Stimulated activated memory B cell treated with anti-CD40 and anti-IgM and Interleukin-4, amounts not matched to agents 10 μg/mL and 1 μg/mL and 100 μg/mL, for 72 hours (primary cell): ENCODE data around the gene SLC5A5.
"Not testable (repeated sequence)": the region's sequence is repeated elsewhere in the genome, so short reads cannot be mapped to it uniquely, and the experiment has no call there.

Experiments
- ATAC-seq: fragments of 150-1000 bp; cut with Tn5 transposase; 2 replicates; pipeline ENCODE4 v1.10.0; 2021
- H3K27ac Mint-ChIP-seq: one replicate; pipeline ENCODE4 v1.8.0; 2022; ENCODE audit warnings: mild to moderate bottlenecking, mixed read lengths
- H3K27me3 Mint-ChIP-seq: one replicate; pipeline ENCODE4 v1.8.0; 2022; ENCODE audit warnings: mixed read lengths
- H3K36me3 Mint-ChIP-seq: one replicate; pipeline ENCODE4 v1.8.0; 2022; ENCODE audit warnings: mixed read lengths
- H3K4me1 Mint-ChIP-seq: one replicate; pipeline ENCODE4 v1.8.0; 2022; ENCODE audit warnings: mixed read lengths
- H3K4me3 Mint-ChIP-seq: one replicate; pipeline ENCODE4 v1.8.0; 2022; ENCODE audit warnings: mild to moderate bottlenecking, moderate library complexity, mixed read lengths
- H3K9me3 Mint-ChIP-seq: one replicate; pipeline ENCODE4 v1.8.0; 2022; ENCODE audit warnings: mixed read lengths

SLC5A5 gene

DNA sequence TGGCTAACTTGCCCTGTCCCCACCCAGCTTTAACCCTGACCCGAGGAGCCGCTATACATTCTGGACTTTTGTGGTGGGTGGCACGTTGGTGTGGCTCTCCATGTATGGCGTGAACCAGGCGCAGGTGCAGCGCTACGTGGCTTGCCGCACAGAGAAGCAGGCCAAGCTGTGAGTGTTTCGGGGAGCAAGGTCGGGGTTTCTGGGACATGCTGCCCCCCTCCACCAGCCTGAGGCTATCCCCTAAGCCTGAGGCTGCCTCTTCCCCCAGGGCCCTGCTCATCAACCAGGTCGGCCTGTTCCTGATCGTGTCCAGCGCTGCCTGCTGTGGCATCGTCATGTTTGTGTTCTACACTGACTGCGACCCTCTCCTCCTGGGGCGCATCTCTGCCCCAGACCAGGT, 6.0 kb downstream of the SLC5A5 start:
- Mint-ChIP-seq H3K4me1 (peaks cover 3% of the 10 kb centered on the region), H3K9me3 (no peaks in the 10 kb centered on the region), H3K27ac (no peak overlapping the region), H3K27me3 (peaks cover 3% of the 10 kb centered on the region), H3K4me3 (no peak overlapping the region), H3K36me3 (no peaks in the 10 kb centered on the region)
- no peak for ATAC-seq

- no peaks in the 10 kb centered on the region for H3K27me3 Mint-ChIP-seq
- peak; percentile 54 for ATAC-seq
- H3K4me3 Mint-ChIP-seq: no peak overlapping the region
- H3K9me3 Mint-ChIP-seq: no peaks in the 10 kb centered on the region
- H3K4me1 Mint-ChIP-seq: peaks cover 9% of the 10 kb centered on the region
- no peaks in the 10 kb centered on the region for H3K36me3 Mint-ChIP-seq
- no peak overlapping the region for H3K27ac Mint-ChIP-seq
Observed at GRCh38 chr19:17879466-17879865, 7.7 kb downstream of the SLC5A5 start.

- Mint-ChIP-seq H3K9me3 (no peaks in the 10 kb centered on the region), H3K36me3 (no peaks in the 10 kb centered on the region), H3K27ac (no peak overlapping the region), H3K4me3 (no peak overlapping the region), H3K27me3 (no peaks in the 10 kb centered on the region), H3K4me1 (peaks cover 25% of the 10 kb centered on the region)
- ATAC-seq: no peak
Observed at GRCh38 chr19:17881701-17882100, 10.0 kb downstream of the SLC5A5 start.

DNA sequence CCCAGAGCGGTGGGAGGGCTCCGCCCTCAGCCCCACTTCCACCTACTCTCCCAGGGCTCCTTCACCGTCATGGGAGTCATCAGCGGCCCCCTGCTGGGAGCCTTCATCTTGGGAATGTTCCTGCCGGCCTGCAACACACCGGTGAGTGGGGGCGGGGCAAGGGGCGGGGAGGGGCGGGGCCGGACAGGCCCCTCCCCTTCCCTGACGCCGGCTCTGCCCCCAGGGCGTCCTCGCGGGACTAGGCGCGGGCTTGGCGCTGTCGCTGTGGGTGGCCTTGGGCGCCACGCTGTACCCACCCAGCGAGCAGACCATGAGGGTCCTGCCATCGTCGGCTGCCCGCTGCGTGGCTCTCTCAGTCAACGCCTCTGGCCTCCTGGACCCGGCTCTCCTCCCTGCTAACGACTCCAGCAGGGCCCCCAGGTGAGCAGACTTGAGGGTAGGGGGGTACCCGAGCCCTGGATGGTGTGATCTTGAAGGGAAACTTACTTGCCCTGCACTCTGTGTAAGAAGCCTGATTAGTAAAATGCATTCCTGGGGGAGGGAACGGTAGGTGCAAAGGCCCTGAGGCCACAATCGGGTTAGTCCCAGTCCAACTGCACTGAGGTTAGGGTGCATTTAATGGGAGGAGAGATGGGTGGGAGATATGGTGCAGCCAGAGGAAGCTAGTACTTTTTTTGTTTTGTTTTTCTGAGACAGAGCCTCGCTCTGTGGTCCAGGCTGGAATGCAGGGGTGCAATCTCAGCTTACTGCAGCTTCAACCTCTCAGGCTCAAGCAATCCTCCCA, 12.1 kb downstream of the SLC5A5 start:
- Mint-ChIP-seq H3K27me3 (no peaks in the 10 kb centered on the region), H3K27ac (peak overlapping the region; percentile 32), H3K9me3 (no peaks in the 10 kb centered on the region), H3K4me1 (peaks cover 27% of the 10 kb centered on the region), H3K4me3 (no peak overlapping the region), H3K36me3 (no peaks in the 10 kb centered on the region)
- ATAC-seq: no peak

DNA sequence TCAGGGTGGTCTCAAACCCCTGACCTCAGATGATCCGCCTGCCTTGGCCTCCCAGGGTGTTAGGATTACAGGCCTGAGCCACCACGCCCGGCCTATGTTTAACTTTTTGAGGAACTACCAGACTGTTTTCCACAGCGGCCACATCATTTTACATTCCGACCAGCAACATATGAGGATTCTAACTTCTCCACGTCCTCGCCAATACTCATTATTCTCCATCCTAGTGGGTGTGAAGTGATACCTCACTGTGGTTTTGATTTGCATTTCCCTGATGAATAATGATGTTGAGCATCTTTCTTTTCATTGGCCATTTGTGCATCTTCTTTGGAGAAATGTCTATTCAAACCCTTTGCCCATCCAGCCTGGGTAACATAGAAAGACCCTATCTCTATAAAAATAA, 14.8 kb downstream of the SLC5A5 start:
- Mint-ChIP-seq H3K27ac (peak overlapping the region; percentile 42), H3K4me3 (no peak overlapping the region), H3K27me3 (no peaks in the 10 kb centered on the region), H3K36me3 (no peaks in the 10 kb centered on the region), H3K9me3 (no peaks in the 10 kb centered on the region), H3K4me1 (peaks cover 27% of the 10 kb centered on the region)
- ATAC-seq: peak; percentile 70

DNA sequence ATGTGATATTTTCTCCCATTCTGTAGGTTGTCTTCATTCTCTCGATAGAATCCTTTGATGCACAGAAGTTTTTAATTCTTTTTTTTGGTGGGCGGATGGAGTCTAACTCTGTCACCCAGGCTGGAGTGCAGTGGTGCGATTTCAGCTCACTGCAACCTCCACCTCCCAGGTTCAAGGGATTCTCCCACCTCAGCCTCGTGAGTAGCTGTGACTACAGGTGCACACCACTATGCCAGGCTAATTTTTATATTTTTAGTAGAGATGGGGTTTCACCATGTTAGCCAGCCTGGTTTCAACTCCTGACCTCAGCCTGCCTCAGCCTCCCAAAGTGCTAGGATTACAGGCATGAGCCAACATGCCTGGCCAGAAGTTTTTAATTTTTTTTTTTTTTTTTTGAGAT, 15.5 kb downstream of the SLC5A5 start:
- not testable (repeated sequence) for H3K36me3 Mint-ChIP-seq, H3K27me3 Mint-ChIP-seq, H3K4me3 Mint-ChIP-seq, H3K27ac Mint-ChIP-seq, ATAC-seq, H3K9me3 Mint-ChIP-seq
- peaks cover 27% of the 10 kb centered on the region for H3K4me1 Mint-ChIP-seq

- Mint-ChIP-seq H3K27ac (no peak overlapping the region), H3K4me1 (peaks cover 37% of the 10 kb centered on the region), H3K4me3 (no peak overlapping the region), H3K36me3 (no peaks in the 10 kb centered on the region), H3K9me3 (no peaks in the 10 kb centered on the region), H3K27me3 (no peaks in the 10 kb centered on the region)
- ATAC-seq: no peak
Observed at GRCh38 chr19:17888260-17888659, 16.5 kb downstream of the SLC5A5 start.

GRCh38 chr19:17889609-17890214, 18.0 kb downstream of the SLC5A5 start:
- no peak for ATAC-seq

DNA sequence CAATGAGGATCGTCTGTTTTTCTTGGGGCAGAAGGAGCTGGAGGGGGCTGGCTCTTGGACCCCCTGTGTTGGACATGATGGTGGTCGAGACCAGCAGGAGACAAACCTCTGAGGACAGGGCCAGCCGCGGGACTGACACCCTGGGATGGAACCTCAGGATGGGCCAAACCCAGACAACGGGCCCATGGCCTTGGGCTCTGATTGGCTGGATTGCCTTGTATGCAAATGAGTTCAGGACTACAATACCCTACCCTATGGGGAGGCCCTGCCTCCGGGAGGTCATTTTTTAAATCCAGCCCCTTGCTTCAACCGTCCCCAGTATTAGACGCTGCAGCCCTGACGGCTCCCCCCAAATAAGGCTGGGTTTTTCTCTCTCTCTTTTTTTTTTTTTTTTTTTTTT, 22.0 kb downstream of the SLC5A5 start:
- Mint-ChIP-seq H3K27me3 (peaks cover 16% of the 10 kb centered on the region), H3K4me1 (peaks cover 13% of the 10 kb centered on the region), H3K36me3 (no peaks in the 10 kb centered on the region), H3K9me3 (no peaks in the 10 kb centered on the region), H3K4me3 (no peak overlapping the region), H3K27ac (no peak overlapping the region)
- ATAC-seq: no peak

More at GRCh38 chr19:17889609-17890214, 18.0 kb downstream of the SLC5A5 start:
- Mint-ChIP-seq H3K27me3 (no peaks in the 10 kb centered on the region), H3K4me1 (peaks cover 29% of the 10 kb centered on the region), H3K27ac (no peak overlapping the region), H3K36me3 (no peaks in the 10 kb centered on the region), H3K4me3 (no peak overlapping the region), H3K9me3 (no peaks in the 10 kb centered on the region)

DNA sequence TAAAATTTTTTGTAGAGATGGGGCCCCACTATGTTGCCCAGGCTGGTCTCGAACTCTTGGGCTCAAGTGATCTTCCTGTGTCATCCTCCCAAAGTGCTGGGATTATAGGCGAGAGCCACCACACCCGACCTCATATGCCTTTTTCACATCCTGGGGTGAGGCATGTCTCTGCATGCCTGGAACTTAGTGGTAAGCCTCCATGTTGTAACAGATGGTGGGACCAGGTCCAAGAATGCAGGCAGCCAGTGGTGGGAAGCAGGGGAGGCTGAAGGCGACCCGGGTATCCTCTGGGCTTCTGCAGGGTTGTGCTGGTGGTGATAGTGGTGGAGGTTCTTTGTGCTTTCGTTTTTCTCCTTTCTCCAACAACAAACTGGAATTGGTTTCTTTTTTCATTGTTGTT, 31.0 kb downstream of the SLC5A5 start:
- H3K27me3 Mint-ChIP-seq: peaks cover 35% of the 10 kb centered on the region
- H3K36me3 Mint-ChIP-seq: no peaks in the 10 kb centered on the region
- H3K9me3 Mint-ChIP-seq: no peaks in the 10 kb centered on the region
- H3K4me1 Mint-ChIP-seq: no peaks in the 10 kb centered on the region
- no peak for ATAC-seq
- no peak overlapping the region for H3K27ac Mint-ChIP-seq
- no peak overlapping the region for H3K4me3 Mint-ChIP-seq

- H3K4me3 Mint-ChIP-seq: no peak overlapping the region
- H3K27ac Mint-ChIP-seq: no peak overlapping the region
- H3K27me3 Mint-ChIP-seq: peaks cover 1% of the 10 kb centered on the region
- no peak for ATAC-seq
- no peaks in the 10 kb centered on the region for H3K36me3 Mint-ChIP-seq
- peaks cover 4% of the 10 kb centered on the region for H3K9me3 Mint-ChIP-seq
- H3K4me1 Mint-ChIP-seq: no peaks in the 10 kb centered on the region
Observed at GRCh38 chr19:17908244-17908643, 36.5 kb downstream of the SLC5A5 start.

- Mint-ChIP-seq H3K4me1 (no peaks in the 10 kb centered on the region), H3K36me3 (no peaks in the 10 kb centered on the region), H3K27ac (no peak overlapping the region), H3K9me3 (peaks cover 8% of the 10 kb centered on the region), H3K4me3 (no peak overlapping the region), H3K27me3 (no peaks in the 10 kb centered on the region)
- ATAC-seq: no peak
Observed at GRCh38 chr19:17909003-17909732, 37.4 kb downstream of the SLC5A5 start.

- Mint-ChIP-seq H3K4me3 (no peak overlapping the region), H3K36me3 (no peaks in the 10 kb centered on the region), H3K27ac (no peak overlapping the region), H3K9me3 (peaks cover 8% of the 10 kb centered on the region), H3K27me3 (no peaks in the 10 kb centered on the region), H3K4me1 (no peaks in the 10 kb centered on the region)
- ATAC-seq: no peak
Observed at GRCh38 chr19:17910791-17911360, 39.1 kb downstream of the SLC5A5 start.

GRCh38 chr19:17915940-17916593, 44.3 kb downstream of the SLC5A5 start:
- Mint-ChIP-seq H3K36me3 (no peaks in the 10 kb centered on the region), H3K9me3 (peaks cover 4% of the 10 kb centered on the region), H3K4me1 (no peaks in the 10 kb centered on the region), H3K27ac (no peak overlapping the region), H3K27me3 (no peaks in the 10 kb centered on the region), H3K4me3 (no peak overlapping the region)
- ATAC-seq: no peak

- H3K4me3 Mint-ChIP-seq, H3K4me1 Mint-ChIP-seq, H3K36me3 Mint-ChIP-seq, H3K27me3 Mint-ChIP-seq, H3K27ac Mint-ChIP-seq, ATAC-seq, H3K9me3 Mint-ChIP-seq: not testable (repeated sequence)
Observed at GRCh38 chr19:17918151-17918550, 46.4 kb downstream of the SLC5A5 start.
